ENCODE data around the gene AP3D1. TPM values are rescaled to one million over a fixed set of nuclear protein-coding genes. Genes with fewer than 3 reads are reported as not detected.
"Not testable (repeated sequence)": the region's sequence is repeated elsewhere in the genome, so short reads cannot be mapped to it uniquely, and the experiment has no call there.

Gene AP3D1
- polyA plus RNA-seq, 1 donor: 110 TPM

DNA sequence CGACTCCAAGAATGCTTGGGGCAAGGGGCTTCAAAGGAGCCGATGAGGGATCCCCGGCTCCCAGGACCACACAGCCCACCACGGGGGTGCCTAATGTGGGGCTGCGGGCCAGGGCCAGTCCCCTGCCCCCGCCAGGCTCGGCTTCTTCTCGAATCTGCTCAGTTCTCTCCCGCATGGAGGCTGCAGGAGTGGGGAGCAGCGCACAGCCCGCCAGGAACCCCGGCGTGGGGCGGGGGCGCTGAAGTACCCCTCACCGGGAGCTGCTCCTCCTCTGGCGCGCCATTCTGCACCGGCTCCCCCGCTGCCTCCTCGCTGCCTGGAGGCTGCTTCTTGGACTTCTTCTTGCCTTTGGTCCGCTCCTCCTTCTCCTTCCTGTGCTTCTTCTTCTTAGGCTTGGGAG, 39.9 kb downstream of the AP3D1 start:
- DNase-seq: no peak

DNA sequence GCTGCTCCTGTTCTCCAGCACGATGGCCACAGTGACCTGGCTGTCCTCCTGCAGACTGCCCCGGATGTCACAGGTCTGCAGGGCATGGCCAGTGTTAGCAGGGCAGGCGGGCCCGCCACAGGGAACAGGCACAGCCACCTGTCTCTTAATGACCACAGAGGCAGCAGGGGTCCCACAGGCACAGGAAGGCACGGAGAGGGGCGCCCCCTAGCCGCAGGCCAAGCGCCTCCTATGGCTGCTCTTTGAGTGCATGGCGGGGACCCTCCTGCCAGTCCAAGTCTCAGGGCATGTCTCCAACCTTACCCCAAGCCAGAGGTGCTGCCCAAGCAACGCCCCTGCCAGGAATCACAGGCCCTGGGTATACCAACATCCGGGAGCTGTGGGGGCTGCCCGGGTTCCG, 40.5 kb downstream of the AP3D1 start:
- no peak for DNase-seq

DNA sequence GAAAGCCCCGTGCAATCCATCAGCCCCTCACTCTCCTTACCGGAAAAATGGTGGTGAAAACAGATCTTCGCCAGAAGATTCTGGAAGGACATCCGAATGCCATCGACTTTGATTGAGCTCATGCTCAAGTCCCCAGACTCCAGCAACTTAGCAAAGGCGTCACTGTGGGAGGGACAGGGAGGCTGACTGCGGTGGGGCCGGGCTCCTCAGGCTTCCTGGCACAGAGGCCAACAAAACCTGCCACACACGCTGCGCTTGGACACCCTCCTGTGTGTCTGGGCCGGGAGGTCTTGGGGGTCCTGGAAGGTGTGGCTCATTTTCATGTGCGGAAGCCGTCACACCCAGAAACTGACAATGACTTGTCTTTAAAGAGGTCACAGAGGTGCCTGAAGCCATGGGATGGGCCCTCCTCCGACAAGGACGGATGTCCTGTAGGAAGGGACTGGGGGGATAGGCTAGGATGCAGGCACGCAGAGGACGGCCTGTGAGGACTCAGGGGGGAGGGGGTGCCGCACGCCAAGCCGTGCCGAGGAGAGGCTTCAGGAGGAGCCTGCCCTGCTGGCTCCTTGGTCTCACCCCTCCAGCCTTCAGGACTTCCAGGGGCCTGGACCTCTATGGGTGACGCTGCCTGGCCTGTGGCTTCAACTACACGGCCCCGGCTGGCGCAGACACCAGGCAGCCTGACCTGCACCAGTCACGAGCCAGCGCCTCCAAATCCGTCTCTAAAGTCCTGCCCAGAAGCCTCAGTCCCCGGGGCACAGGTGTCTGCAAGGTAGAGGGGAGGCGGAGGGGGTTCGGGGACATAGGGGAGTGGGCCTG, 42.1 kb downstream of the AP3D1 start:
- DNase-seq: no peak

DNA sequence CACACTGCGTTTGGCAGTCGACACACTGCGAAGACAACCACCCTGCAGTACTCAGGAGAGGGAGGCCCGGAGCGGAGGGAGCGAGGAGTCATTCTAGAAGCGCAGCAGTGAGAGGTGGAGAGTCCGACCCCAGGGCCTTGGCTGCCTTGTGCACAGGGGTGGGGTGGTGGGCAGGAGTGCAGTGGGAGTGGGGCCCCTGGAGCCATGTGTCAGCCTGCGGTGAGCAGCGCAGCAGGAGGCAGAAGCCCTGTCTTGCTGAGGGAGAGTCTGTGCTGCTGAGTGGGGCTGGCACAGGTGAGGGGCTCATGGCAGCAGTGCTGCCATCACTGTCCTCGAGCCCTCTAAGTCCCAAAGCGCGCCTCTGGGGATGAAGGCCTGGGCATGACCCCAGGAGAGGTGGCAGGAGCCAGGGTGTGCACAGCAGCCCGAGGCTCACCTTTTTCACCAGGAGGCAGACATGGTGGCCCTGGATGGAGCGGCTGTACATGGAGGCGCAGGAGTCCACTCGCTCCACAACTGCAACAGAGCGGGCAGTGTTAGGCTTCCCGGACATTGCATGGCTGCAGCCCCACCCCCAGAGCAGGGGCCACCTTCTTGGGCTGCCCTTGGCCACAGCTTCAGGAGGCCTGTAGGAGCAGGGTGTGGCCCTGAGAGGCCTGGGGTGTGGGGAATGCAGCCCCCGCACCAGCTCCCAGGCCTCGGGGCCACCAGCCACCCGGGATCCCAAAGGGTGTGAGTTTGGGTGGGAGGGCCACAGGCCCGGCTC, 42.9 kb downstream of the AP3D1 start:
- DNase-seq: no peak

DNA sequence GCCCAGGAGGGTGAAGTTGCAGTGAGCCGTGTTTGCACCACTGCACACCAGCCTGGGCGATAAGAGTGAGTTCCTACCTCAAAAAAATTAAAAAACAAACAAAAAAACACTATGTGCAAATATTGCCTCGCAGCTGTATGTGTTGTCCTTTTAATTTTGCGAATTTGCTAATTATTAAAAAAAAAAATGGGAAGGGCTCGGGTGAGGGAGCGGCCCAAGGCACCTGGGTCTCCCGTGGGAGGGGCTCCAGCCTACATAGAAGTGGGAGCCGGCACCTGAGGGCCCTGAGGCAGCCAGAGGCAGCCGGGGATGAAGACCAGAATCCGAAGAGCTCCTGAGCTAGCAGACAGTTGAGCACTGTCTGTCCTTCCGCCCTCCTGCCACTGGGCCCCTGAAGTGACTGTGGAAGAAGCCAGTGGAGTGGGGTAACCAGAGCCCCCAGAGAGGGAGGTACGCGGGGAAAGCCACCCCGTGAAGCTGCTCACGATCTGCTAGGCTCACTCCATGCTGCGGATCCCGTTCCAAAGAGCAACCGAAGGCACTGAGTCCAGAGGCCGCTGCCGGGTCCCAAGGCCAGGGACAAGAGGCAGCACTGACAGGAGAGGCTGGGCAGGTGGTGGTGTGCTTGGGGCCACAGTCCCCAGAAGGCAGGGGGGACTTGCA, 48.2 kb downstream of the AP3D1 start:
- DNase-seq: no peak

DNA sequence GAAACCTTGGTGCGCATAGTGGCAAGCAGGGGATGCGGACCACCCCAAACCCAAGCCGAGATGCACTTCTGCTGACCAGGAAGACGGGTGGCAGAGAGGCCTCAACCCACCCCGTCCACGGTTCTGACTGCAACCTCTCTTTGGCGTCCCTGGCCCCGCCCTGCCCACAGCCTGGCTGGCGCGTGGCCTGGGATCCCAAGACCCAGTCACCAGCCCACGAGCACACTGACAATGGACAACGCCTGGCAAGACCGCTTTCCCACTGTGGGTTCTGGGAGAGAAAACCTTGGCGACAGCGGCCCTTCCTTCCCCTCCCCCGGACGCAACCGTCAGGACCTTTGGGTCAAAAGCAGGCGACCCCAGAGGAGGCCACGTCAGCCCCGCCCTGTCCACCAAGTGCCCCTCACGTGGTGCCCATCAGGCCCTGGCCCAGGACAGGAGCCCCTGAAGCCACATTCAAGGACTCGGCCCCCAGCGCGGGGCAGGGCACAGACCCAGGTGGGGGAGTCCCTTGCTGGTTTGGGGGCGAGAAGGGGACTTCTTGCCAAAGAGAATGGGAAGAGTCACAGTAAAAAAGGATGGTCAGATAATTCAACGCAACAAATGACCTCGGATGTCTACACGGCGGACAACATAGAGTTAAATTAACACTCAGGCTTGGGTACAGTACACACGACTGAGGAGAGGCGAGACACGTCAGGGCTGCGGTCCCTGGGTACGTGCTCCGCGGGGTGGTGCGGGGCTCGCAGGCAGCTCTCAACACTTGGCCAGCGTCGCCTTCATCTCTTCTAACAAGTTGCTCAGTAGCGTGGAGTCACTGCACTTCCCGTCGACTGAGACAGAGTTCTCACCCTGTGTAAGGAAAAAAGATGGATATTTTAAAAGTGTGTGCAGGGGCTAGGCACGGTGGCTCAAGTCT, 49.7 kb downstream of the AP3D1 start:
- no peak for DNase-seq

DNA sequence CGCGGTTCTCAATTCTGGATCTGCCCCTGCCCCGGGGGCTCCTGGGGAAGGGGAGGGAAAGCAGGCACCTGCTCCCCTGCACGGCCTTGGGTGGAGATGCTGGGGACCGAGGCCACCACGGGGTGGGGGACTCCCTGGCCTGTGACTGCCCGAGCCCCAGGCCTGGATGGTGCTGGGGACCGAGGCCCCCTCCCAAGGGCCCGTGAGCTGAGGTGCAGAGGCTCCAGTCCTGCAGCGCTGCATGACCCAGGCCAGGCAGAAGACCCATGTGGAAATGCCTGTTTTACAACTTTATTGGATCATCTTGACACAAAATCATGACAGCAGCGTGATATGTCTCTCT, 50.7 kb downstream of the AP3D1 start:
- no peak for DNase-seq

DNA sequence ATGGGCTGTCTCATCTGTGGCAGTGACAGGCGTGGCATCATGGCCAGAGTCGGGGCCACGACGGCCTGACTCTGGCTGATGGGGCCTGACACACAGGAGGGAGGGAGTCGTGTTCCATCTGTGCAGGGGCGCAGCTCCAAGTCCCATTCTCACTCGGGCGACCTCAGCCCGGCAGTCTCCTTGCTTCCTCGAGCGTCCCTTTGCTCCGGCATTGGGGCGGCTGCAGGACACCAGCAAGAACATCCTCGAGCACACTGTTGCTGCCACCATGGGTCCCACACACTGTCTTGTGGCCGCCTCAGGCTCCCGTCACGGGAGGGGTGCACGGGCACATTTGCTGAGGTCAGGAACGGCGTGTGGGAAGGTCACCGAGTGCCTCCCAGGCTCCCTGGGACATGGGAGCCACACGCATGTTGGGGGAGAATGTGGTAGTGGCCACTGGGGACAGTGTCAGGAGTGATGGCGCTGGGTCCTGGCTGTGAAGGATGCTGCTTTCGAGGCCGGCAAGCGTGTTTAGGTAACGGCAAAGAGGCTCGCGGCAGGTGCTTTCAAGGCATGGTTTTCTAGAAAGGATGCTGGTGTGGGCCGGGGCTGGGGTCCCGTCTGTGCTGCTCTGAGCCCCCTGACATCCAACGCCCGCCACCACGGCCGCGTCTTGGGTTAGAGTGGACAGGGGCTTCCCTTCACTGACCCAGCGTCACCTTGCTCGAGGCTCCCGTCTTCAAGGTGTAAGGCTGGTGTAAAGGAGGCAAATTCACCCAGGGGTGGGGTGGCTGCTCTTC, 51.2 kb downstream of the AP3D1 start:
- no peak for DNase-seq

DNA sequence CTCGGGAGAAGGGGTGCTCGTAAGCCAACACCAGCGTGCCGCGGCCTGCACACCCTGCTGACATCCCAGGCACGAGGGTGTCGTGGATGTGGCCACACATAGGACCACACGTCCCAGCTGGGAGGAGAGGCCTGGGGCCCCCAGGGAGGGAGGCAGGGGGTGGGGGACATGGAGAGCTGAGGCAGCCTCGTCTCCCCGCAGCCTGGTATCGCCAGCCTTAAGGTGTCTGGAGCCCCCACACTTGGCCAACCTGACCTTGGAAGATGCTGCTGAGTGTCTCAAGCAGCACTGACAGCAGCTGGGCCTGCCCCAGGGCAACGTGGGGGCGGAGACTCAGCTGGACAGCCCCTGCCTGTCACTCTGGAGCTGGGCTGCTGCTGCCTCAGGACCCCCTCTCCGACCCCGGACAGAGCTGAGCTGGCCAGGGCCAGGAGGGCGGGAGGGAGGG, 52.3 kb downstream of the AP3D1 start:
- no peak for DNase-seq

DNA sequence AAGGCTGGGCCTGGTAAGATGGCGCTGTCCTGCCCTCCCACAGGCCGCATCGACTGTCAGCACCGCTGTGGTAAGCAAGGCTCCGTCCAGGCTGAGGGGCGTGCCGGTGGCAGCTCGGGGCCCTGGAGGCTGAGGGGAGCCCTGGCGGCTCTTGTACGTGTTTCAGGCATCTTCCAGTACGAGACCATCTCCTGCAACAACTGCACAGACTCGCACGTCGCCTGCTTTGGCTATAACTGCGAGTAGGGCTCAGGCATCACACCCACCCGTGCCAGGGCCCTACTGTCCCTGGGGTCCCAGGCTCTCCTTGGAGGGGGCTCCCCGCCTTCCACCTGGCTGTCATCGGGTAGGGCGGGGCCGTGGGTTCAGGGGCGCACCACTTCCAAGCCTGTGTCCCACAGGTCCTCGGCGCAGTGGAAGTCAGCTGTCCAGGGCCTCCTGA, 53.5 kb downstream of the AP3D1 start:
- DNase-seq: no peak

DNA sequence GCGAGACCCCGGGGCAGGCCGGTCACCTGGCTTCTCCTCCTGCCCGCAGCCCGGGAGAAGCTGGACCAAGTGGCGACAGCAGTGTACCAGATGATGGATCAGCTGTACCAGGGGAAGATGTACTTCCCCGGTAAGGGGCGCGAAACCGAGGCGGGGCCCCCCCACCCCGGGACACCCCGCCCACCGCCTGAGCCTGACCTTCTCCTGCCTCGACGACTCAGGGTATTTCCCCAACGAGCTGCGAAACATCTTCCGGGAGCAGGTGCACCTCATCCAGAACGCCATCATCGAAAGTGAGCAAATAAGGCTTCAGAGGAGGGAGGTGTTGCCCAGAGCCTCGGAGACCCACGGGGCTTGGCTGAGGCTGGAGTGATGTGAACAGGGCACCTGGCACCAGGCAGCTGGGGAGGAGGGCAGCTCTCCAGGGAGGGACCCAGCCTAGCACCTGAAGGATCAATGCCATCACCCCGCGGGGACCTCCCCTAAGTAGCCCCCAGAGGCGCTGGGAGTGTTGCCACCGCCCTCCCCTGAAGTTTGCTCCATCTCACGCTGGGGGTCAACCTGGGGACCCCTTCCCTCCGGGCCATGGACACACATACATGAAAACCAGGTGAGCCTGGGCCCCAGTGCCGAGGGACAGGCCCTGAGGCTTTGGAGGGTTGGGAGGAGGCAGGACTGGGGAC, 54.0 kb downstream of the AP3D1 start:
- DNase-seq: no peak

DNA sequence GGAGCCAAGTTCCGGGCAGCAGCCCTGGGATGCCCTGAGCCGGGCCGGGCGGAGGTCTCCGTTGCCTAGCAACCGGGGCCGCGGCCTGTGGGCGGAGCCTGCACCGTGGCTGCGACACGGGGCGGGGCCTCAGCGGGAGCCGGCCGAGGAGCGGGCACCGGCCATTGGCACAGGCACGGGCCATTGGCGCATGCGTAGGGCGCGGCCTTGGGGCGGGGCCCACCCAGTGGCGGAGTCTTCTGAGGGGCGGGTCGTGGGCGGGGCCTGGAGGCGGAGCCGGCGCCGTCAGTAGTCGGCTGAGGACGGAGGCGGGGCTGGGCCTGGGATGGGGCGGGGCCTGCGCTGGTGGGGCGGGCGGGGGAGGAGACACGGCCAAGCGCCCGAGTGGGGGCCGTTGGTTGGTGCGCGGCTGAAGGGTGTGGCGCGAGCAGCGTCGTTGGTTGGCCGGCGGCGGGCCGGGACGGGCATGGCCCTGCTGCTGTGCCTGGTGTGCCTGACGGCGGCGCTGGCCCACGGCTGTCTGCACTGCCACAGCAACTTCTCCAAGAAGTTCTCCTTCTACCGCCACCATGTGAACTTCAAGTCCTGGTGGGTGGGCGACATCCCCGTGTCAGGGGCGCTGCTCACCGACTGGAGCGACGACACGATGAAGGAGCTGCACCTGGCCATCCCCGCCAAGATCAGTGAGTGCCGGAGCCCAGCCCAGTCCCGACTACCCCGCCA, 54.7 kb downstream of the AP3D1 start, which contains the start of gene IZUMO4:
TSS of gene IZUMO4 (plus strand) at position 436 of the 723 bp plus-strand sequence. CDS start at position 467, 31 bp downstream.
- DNase-seq: peak; percentile 96

DNA sequence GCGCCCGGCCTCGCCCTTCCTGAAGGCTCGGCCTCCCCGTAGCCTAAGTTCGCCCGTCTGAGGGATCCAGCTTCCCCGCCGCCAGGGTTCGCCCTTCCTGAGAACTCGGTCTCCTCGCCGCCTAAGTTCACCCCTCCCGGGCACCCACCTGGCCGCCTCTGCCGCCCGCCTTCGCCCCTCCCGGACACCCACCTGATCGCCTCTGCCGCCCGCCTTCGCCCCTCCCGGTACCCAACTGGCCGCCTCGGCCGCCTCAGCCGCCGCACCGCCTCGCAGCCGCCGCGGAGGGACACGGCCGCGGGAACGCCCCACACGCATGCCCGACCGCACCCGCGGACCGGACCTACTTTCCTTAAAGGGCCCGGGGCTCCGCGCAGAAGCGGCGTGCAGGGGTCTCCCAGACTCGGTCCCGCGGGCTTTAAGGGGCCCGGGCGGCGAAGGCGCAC, 55.3 kb downstream of the AP3D1 start, which contains the start of gene MOB3A:
TSS of gene MOB3A (minus strand) at position 293 of the 446 bp plus-strand sequence. CDS start 17,766 bp downstream, outside the sequence.
- DNase-seq: no peak

DNA sequence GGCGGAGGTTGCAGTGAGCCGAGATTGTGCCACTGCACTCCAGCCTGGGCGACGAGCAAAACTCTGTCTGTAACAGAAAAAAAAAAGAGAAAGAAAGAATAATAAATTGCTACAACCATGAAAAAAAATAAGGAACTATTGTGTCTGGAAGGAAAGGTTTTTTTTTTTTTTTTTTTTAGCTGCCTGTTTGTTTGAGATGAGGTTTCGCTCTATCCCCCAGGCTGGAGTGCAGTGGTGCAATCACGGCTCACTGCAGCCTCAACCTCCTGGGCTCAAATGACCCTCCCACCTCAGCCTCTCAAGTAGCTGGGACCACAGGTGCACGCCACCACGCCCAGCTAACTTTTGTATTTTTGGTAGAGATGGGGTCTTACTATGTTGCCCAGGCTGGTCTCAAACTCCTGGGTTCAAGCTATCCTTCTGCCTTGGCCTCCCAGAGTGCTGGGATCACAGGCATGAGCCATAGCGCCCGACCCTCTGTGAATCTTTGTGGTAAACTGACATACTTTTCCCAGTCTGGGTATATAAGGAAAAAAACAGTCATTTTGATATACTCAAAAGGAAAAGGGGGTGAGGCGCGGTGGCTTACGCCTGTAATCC, 59.3 kb downstream of the AP3D1 start:
- DNase-seq: not testable (repeated sequence)

DNA sequence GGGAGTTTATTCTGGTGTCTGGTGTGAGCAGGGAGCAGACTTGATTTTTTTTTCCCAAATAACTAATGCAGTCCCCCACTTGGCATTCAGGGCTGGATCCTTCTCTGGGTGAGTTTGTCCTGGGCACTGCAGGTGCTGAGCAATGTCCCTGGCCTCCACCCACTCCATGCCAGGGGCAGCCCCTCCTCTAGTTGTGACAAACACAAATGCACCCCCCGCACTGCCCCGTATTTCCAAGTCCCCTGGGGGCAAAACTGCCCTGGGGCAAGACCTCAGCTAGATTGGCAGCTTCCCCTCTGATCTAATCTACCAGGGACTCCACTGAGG, 61.7 kb downstream of the AP3D1 start:
- no peak for DNase-seq

DNA sequence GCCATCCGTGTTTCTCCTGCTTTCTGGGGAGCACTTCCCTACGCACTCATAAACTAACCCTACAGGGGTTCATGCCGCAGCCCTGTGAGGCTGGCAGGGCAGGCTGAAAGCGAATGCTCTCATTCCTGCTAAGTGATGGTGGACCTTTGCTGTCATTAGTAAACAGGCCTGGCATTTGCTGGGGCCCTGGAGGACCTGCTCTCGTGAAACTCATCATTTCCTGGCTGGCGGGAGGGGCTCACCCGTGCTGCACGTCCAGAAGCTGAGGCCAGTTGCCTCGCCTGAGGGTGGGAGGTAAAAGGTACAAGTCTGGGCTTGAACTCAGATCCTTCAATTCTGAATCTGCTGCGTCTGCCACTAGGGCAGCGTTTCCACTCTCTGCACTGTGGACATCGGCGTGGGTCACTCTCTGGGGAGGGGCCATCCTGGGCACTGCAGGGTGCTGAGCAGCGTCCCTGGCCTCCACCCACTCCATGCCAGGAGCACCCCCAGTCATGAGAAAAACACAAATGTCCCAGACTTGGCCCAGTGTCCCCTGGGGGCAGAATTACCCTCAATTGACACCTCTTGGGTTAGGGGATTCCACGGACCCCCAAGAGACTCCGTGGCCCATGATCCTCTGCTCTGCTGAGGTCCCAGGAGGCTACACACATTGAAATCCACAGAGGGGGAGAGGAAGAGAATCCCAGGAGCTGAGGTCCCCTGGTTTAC, 62.2 kb downstream of the AP3D1 start:
- no peak for DNase-seq

DNA sequence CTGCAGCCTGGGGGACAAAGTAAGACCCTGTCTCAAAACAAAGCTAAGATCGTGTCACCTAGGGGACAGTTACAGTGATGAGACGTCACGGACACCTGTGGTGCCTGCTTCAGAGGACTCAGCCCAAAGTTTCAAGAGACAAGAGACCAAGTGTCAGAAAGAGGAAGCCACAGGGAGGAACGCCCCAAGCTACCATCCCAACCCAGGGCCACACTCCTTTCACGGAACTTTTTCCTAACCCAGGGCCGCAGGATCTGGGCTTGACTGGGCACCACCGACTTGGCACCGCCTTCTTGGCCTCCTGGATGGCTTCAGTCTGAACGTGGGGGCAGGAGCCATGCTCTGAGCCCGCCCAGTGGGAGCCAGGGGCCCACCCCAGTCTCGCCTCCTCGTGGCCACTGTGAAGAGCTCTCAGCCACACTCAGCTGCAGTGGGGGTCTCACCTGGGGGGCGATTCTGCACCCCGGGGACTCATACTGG, 63.7 kb downstream of the AP3D1 start:
- DNase-seq: no peak

Measured in left kidney (tissue), 2 donors.